Suprapubic skin (tissue), 4 donors: ENCODE results near the gene HELT.

Experiments
- EP300 ChIP-seq: sonication (generic); formaldehyde crosslinking; IDR thresholded peaks from one replicate; pipeline ENCODE4 v1.6.1; 2017; ENCODE audit warnings: antibody characterized with exemption
- POLR2A ChIP-seq, 2 donors: fragments of 450-650 bp; IDR thresholded peaks; one replicate each; pipeline ENCODE4 v1.6.1; 2017; ENCODE audit warnings: antibody characterized with exemption in 2 of 2, mild to moderate bottlenecking in 2 of 2, moderate library complexity in 2 of 2
- POLR2AphosphoS5 ChIP-seq, 3 donors: sonication (generic); formaldehyde crosslinking; IDR thresholded peaks; one replicate each; pipeline ENCODE4 v1.6.1; 2017; ENCODE audit warnings: antibody characterized with exemption in 3 of 3
- TF ChIP-seq, protein P1 (sequence below), 2 donors: fragments of 200-600 bp in 1 of 2; fragments of 450-650 bp in 1 of 2; sonication (generic) in 1 of 2; IDR thresholded peaks; one replicate each; pipeline ENCODE4 v1.5.1; 2016 to 2019; ENCODE audit warnings: antibody characterized with exemption in 2 of 2, mild to moderate bottlenecking in 1 of 2, moderate library complexity in 1 of 2

GRCh38 chr4:185033072-185033471 is 14.8 kb downstream of the HELT start:
- TF ChIP-seq, protein P1, sequence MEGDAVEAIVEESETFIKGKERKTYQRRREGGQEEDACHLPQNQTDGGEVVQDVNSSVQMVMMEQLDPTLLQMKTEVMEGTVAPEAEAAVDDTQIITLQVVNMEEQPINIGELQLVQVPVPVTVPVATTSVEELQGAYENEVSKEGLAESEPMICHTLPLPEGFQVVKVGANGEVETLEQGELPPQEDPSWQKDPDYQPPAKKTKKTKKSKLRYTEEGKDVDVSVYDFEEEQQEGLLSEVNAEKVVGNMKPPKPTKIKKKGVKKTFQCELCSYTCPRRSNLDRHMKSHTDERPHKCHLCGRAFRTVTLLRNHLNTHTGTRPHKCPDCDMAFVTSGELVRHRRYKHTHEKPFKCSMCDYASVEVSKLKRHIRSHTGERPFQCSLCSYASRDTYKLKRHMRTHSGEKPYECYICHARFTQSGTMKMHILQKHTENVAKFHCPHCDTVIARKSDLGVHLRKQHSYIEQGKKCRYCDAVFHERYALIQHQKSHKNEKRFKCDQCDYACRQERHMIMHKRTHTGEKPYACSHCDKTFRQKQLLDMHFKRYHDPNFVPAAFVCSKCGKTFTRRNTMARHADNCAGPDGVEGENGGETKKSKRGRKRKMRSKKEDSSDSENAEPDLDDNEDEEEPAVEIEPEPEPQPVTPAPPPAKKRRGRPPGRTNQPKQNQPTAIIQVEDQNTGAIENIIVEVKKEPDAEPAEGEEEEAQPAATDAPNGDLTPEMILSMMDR (IDR thresholded peaks at IDR 0.05), result no peak
- TF ChIP-seq POLR2A (IDR thresholded peaks at IDR 0.05) (no peak), EP300 (no peak), POLR2AphosphoS5 (IDR thresholded peaks at IDR 0.05) (no peak)
